Fibroblast of lung (primary cell): ENCODE results near the gene PGPEP1. TPM values are rescaled to one million over a fixed set of nuclear protein-coding genes. Genes with fewer than 3 reads are reported as not detected.
"Not testable (repeated sequence)": the region's sequence is repeated elsewhere in the genome, so short reads cannot be mapped to it uniquely, and the experiment has no call there.

Source experiments
- DNase-seq, 2 donors: peaks; one replicate each; pipeline versions ENCODE4 v3.0.0 to v3.0.0-alpha.2; 2010; ENCODE audit warnings: low read depth in 2 of 2
- H2AFZ ChIP-seq: 2 replicates; pipeline ENCODE4 v1.5.1; 2012; ENCODE audit warnings: low read length, control low read depth, inconsistent platforms
- H3K27ac ChIP-seq: 2 replicates; pipeline ENCODE4 v1.5.1; 2011; ENCODE audit warnings: low read length, control low read depth; ENCODE audit not compliant: insufficient read depth
- H3K27me3 ChIP-seq: 2 replicates; pipeline ENCODE4 v1.5.1; 2011; ENCODE audit warnings: mild to moderate bottlenecking, low read length; ENCODE audit not compliant: control insufficient read depth, insufficient read depth
- H3K36me3 ChIP-seq: 2 replicates; pipeline ENCODE4 v1.5.1; 2011; ENCODE audit warnings: low read length; ENCODE audit not compliant: control insufficient read depth, insufficient read depth
- H3K4me1 ChIP-seq: 2 replicates; pipeline ENCODE4 v1.5.1; 2011; ENCODE audit warnings: low read length; ENCODE audit not compliant: control insufficient read depth, insufficient read depth; ENCODE audit errors: extremely low read depth
- H3K4me2 ChIP-seq: 2 replicates; pipeline ENCODE4 v1.5.1; 2011; ENCODE audit warnings: low read length, control low read depth; ENCODE audit not compliant: insufficient read depth; ENCODE audit errors: extremely low read depth
- H3K4me3 ChIP-seq, 4 experiments: fragments of 200-600 bp in 1 of 4; sonication (generic) in 1 of 4; replicated peaks in 1 of 4; 2 replicates each; pipeline ENCODE4 v1.5.1; 2011 to 2016; ENCODE audit warnings: low read length in 4 of 4, low read depth in 3 of 4, mild to moderate bottlenecking in 3 of 4, control low read depth in 2 of 4, inconsistent platforms in 1 of 4, mixed read lengths in 1 of 4; ENCODE audit not compliant: insufficient read depth in 1 of 4; ENCODE audit errors: control extremely low read depth in 1 of 4
- H3K79me2 ChIP-seq: 2 replicates; pipeline ENCODE4 v1.5.1; 2012; ENCODE audit warnings: mild to moderate bottlenecking, low read length, inconsistent platforms; ENCODE audit not compliant: control insufficient read depth, insufficient read depth
- H3K9ac ChIP-seq: 2 replicates; pipeline ENCODE4 v1.5.1; 2011; ENCODE audit warnings: mild to moderate bottlenecking, low read length, control low read depth; ENCODE audit not compliant: insufficient read depth
- H3K9me3 ChIP-seq: 2 replicates; pipeline ENCODE4 v1.5.1; 2012; ENCODE audit warnings: low read depth, low read length; ENCODE audit not compliant: control insufficient read depth, insufficient read depth
- H4K20me1 ChIP-seq: 2 replicates; pipeline ENCODE4 v1.5.1; 2011; ENCODE audit warnings: low read length; ENCODE audit not compliant: control insufficient read depth, insufficient read depth; ENCODE audit errors: extremely low read depth
- EZH2 ChIP-seq: IDR thresholded peaks from 2 replicates; pipeline ENCODE4 v1.5.1; 2012; ENCODE audit warnings: low read length, control low read depth, mild to moderate bottlenecking; ENCODE audit errors: missing control alignments
- polyA plus RNA-seq, 2 donors: library from polyadenylated mRNA; depleted of rRNA in 1 of 2; stranded (reverse) in 1 of 2; unstranded in 1 of 2; fragments of >200 nt; gene quantifications; 2 replicates each; pipeline ENCODE4 v1.2.1, GENCODE V29; 2011 to 2012; ENCODE audit warnings: missing spikeins in 1 of 2
- total RNA-seq: library from RNA; depleted of rRNA; stranded (reverse); fragments of >200 nt; gene quantifications from 2 replicates; pipeline ENCODE4 v1.2.1, GENCODE V29; 2014
- TF ChIP-seq, protein P1 (sequence below), 2 donors: IDR thresholded peaks in 1 of 2; conservative IDR thresholded peaks in 1 of 2; 1 replicate in 1 of 2; 2 replicates in 1 of 2; pipeline ENCODE4 v1.5.1; 2011 to 2012; ENCODE audit warnings: low read length in 2 of 2, control low read depth in 1 of 2, inconsistent platforms in 1 of 2, low read depth in 1 of 2, mild to moderate bottlenecking in 1 of 2

Gene PGPEP1
- total and polyA plus RNA-seq, 2 donors (not counting 1 experiment from before 2014, with no cell fraction given), result 17.0 to 78.8 TPM

DNA sequence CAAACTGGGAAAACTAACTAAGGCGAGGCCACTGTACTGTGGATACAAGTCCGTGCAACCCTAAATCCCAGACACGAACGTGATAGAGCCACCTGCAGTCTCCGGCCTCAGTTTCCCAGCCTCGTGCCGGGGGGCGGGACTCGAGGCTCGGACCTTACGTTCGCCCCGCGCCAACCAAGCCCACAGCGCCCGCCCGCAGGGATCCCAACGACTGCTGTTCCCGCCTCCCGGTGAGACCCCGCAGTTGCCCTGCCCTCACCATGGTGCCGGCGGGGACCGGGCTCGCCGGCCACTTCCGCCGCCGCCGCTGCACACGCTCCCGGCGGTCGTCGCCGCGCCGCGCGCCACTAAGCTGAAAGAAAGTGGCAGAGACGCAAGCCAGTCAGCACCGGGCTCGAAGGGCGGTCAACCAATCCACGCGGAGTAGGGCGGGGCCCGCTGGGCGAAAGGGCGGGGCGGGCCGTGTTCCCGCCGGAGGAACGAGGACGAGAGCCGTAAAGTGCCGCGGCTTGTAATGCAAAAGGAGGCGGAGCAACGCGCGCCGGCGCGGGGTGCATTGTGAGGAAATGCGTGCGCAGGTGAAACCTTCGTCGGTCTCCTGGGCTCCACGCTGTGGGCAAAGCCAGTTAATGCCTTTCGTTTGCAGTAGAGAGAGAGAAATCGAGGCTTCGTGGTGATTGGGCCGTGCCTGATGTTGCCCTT, 17.5 kb upstream of the PGPEP1 start, which contains the start of gene LSM4:
LSM4 (minus strand) TSS at position 318 of the 702 bp plus-strand sequence; CDS start at position 262, 56 bp downstream.
- H3K36me3 ChIP-seq, result peaks cover 4% of the 10 kb centered on the region
- peak; percentile 95 for DNase-seq
- H3K4me3 ChIP-seq, result peak within 1 kb of the TSS; percentile 64 to 80 (median 76)
- peak within 1 kb of the TSS; percentile 81 for H3K9ac ChIP-seq
- no peaks in the 10 kb centered on the region for H3K9me3 ChIP-seq
- peaks cover 38% of the 10 kb centered on the region for H3K79me2 ChIP-seq
- H3K4me1 ChIP-seq, result peaks cover 16% of the 10 kb centered on the region
- H2AFZ ChIP-seq, result peak within 1 kb of the TSS; percentile 42
- TF ChIP-seq, protein P1, sequence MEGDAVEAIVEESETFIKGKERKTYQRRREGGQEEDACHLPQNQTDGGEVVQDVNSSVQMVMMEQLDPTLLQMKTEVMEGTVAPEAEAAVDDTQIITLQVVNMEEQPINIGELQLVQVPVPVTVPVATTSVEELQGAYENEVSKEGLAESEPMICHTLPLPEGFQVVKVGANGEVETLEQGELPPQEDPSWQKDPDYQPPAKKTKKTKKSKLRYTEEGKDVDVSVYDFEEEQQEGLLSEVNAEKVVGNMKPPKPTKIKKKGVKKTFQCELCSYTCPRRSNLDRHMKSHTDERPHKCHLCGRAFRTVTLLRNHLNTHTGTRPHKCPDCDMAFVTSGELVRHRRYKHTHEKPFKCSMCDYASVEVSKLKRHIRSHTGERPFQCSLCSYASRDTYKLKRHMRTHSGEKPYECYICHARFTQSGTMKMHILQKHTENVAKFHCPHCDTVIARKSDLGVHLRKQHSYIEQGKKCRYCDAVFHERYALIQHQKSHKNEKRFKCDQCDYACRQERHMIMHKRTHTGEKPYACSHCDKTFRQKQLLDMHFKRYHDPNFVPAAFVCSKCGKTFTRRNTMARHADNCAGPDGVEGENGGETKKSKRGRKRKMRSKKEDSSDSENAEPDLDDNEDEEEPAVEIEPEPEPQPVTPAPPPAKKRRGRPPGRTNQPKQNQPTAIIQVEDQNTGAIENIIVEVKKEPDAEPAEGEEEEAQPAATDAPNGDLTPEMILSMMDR (conservative IDR thresholded peaks at IDR 0.05 in 1 of 2, IDR thresholded peaks at IDR 0.05 in 1 of 2; ENCODE audit: low read depth in 1 of 2, low read length in 2 of 2), result peak in 1 of 2 donors; percentile 30
- TF ChIP-seq EZH2, result no peak
- H3K27me3 ChIP-seq, result no peaks in the 10 kb centered on the region
- H3K27ac ChIP-seq, result peak within 1 kb of the TSS; percentile 82
- peak within 1 kb of the TSS; percentile 90 for H3K4me2 ChIP-seq
- no peaks in the 10 kb centered on the region for H4K20me1 ChIP-seq

DNA sequence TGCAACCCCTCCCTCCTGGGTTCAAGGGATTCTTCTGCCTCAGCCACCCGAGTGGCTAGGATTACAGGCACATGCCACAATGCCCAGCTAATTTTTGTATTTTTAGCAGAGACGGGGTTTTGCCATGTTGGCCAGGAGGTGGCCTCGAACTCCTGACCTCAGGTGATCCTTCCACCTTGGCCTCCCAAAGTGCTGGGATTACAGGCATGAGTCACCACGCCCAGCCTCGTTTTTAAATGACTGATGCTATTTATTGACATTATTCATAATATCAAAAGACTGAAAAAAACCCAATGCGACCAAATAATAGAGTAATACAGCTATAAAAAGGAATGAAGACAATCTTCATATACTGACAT, 16.0 kb upstream of the PGPEP1 start:
- not testable (repeated sequence) for H3K36me3 ChIP-seq, H2AFZ ChIP-seq, H3K27ac ChIP-seq, DNase-seq, H3K4me3 ChIP-seq, H4K20me1 ChIP-seq, H3K9me3 ChIP-seq, H3K9ac ChIP-seq, H3K4me2 ChIP-seq, H3K27me3 ChIP-seq
- Histone ChIP-seq H3K79me2 (peaks cover 32% of the 10 kb centered on the region), H3K4me1 (peaks cover 22% of the 10 kb centered on the region)

DNA sequence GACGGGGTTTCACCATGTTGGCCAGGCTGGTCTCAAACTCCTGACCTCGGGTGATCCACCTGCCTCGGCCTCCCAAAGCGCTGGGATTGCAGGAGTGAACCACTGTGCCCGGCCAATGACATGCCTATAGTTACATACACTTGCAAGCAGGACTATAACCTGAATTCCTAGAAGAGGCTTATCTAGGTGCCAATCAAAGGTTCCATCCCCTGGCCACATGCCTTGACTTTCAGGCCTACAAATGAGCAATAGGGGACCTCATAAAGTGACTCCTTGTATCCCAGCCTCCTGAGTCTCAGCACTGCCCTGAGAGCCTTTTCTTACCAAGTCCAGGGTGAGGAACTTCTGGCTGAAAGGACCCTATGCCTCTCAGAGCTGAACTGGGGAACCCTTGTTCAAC, 13.6 kb upstream of the PGPEP1 start:
- H3K27me3 ChIP-seq, result no peaks in the 10 kb centered on the region
- H3K36me3 ChIP-seq, result no peaks in the 10 kb centered on the region
- no peak for DNase-seq
- peaks cover 14% of the 10 kb centered on the region for H3K4me1 ChIP-seq
- H3K79me2 ChIP-seq, result peaks cover 7% of the 10 kb centered on the region
- no peak for TF ChIP-seq EZH2
- TF ChIP-seq, protein P1 (conservative IDR thresholded peaks at IDR 0.05 in 1 of 2, IDR thresholded peaks at IDR 0.05 in 1 of 2; ENCODE audit: low read depth in 1 of 2, low read length in 2 of 2), result no peak
- no peak overlapping the region for H3K27ac ChIP-seq
- no peak overlapping the region for H3K9ac ChIP-seq
- H4K20me1 ChIP-seq, result no peaks in the 10 kb centered on the region
- H3K9me3 ChIP-seq, result no peaks in the 10 kb centered on the region
- H2AFZ ChIP-seq, result no peak overlapping the region
- H3K4me2 ChIP-seq, result no peak overlapping the region
- no peak overlapping the region for H3K4me3 ChIP-seq
